Mammary epithelial cell (primary cell): ENCODE results near the gene FBXL7.

ENCODE experiments used
- EZH2 ChIP-seq: IDR thresholded peaks from 2 replicates; pipeline ENCODE4 v1.6.1; 2012; ENCODE audit warnings: low read length, inconsistent platforms, borderline replicate concordance
- TF ChIP-seq, protein P1 (sequence below), 2 donors: IDR thresholded peaks in 1 of 2; conservative IDR thresholded peaks in 1 of 2; 2 replicates each; pipeline ENCODE4 v1.5.1; 2011 to 2012; ENCODE audit warnings: inconsistent platforms in 2 of 2, low read length in 2 of 2, mild to moderate bottlenecking in 2 of 2, control low read depth in 1 of 2, low read depth in 1 of 2; ENCODE audit not compliant: insufficient read depth in 1 of 2; ENCODE audit errors: extremely low read depth in 1 of 2

DNA sequence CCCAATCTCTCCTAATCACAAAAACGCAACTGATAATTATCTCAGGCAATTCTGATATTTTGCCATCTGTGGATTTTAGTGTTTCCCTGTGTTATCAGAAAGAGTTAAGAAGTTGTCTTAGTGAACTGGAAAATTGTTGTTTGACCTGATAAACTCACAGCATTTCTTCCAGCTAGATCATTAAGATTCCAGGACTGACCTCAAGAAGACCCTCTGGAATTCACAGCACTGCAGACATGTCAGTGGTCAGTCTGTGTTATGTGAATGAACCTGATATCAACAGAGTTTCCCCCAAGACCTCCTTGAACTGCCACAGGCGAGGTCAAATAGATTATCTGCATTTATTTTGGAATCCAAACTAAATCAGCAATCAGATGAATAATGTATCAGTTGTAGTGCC is 174.7 kb downstream of the FBXL7 start:
- TF ChIP-seq, protein P1, sequence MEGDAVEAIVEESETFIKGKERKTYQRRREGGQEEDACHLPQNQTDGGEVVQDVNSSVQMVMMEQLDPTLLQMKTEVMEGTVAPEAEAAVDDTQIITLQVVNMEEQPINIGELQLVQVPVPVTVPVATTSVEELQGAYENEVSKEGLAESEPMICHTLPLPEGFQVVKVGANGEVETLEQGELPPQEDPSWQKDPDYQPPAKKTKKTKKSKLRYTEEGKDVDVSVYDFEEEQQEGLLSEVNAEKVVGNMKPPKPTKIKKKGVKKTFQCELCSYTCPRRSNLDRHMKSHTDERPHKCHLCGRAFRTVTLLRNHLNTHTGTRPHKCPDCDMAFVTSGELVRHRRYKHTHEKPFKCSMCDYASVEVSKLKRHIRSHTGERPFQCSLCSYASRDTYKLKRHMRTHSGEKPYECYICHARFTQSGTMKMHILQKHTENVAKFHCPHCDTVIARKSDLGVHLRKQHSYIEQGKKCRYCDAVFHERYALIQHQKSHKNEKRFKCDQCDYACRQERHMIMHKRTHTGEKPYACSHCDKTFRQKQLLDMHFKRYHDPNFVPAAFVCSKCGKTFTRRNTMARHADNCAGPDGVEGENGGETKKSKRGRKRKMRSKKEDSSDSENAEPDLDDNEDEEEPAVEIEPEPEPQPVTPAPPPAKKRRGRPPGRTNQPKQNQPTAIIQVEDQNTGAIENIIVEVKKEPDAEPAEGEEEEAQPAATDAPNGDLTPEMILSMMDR (conservative IDR thresholded peaks at IDR 0.05 in 1 of 2, IDR thresholded peaks at IDR 0.05 in 1 of 2; ENCODE audit: extremely low read depth in 1 of 2, insufficient read depth in 1 of 2, low read depth in 1 of 2, low read length in 2 of 2) = no peak
- TF ChIP-seq EZH2 = no peak
